GM18951 (cell line): ENCODE measurements around the gene ISG20.

ENCODE experiments used
- POLR2A ChIP-seq: IDR thresholded peaks from 4 replicates; pipeline ENCODE4 v1.6.1; 2011; ENCODE audit warnings: mild to moderate bottlenecking; ENCODE audit not compliant: insufficient read length, insufficient read depth; ENCODE audit errors: extremely low read depth
- in situ Hi-C: fragments of 300-500 bp; cut with MboI; formaldehyde crosslinking; loops from one replicate; pipeline ENCODE4 v1.12.0; 2022; ENCODE audit warnings: low sequenced_read_pairs, mixed read lengths, inconsistent platforms; ENCODE audit not compliant: unreplicated experiment

ISG20 gene

DNA sequence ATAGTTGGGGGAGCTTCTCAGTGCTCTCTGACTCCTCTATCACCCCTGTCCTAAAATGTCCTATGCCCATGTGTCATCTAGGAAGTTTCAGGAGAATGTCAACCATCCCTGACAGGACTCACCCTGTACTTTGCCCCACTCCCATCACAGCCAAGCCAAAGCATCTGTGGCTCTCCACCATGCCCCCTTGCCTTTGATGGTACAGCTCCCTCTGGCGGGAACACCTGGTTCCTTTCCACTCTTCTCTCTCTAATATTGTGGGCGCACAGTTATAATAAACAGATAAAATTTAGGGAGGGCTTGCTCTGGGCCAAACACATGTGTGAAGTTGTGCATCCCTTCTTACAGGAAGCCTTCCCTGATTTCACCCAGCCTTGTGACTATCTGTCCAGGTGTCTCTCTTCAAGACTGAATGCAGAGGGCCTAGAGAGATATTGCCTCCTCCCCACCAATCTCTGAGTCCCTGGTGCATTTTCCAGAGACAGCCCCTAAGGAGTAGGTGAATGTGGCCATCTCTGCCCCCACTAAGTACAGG is 62.8 kb downstream of the ISG20 start:
- in situ Hi-C loops, result no loop called here
- TF ChIP-seq POLR2A, result no peak

DNA sequence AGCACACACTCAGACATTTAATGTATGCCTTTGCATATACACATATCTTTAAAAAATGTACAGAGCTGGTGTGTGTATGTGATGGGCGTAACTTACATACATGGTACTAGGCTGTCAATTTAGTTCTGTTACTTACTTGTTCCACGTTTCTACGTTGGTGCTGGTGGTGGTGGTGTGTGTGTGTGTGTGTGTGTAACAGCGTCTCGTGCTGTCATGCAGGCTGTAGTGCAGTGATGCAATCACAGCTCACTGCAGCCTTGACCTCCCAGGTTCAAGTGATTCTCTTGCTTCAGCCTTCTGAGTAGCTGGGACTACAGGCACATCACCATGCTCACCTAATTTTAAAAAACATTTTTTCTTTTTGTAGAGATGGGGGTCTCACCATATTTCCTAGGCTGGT is 64.2 kb downstream of the ISG20 start:
- TF ChIP-seq POLR2A, result no peak
- in situ Hi-C loops, result no loop called here

DNA sequence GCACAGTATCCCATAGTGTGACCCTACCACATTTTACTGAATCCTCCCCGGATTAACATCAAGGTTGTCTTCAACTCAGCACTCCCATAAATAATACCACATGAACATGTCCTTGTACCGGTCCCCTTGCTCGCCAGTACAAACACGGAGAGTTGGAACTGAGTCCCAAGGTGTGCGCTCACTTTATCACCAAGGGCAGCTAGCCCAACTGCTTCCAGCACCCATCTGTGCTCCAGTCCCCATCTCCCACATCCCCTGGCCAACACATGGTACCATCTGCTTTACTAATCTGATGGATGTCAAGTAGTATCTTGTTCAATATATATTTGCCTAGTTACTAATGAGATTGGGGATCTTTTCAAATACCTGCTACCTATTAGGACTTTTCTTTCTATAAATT is 64.7 kb downstream of the ISG20 start:
- no peak for TF ChIP-seq POLR2A
- in situ Hi-C loops, result no loop called here

DNA sequence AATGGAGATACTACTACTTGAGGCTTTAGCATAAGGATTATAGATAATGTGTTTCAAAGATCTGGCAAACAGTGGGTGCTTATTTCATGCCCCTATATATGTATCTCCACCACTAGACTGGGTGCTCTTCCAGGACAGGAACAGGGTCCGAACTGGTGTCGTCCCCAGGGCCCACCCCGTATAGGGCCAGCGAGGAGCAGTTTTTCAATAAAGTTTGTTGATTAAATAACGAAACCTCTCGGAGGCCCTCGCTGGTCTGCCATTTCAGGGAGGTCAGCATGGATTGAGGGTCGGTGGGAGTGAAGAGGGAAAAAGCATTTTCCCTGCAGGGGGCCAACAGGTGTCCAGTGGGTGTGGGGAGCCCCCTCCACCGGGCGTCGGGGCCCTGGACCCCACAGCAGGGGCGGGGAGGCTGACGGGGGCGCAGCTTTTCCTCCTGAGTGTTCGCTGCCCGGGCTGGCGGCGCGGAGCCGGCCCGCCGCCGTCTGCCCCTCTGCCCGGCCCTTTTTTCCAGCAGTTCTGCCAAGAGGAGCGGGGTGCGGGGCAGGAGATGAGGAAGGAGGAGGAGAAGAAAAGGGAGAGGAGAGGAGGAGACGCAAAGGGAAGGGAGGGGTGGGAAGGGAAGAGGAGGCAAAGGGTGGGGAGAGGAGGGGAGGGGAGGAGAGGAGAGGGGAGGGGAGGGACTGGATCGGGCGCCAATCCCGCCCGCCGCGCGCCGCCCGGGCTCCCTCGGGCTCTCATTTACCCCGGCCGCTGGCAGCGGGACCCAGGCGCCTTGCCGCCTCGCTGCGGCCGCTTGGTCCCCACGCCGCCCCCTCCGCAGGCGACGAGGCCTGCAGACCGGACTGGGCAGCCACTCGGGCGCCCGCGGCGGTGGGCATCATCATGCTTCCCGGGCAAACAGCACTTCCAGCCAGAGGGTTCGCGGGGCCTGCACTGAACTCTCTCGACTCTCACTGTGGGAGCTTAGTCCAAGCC is 66.3 kb downstream of the ISG20 start:
- in situ Hi-C loops, result no loop called here
- TF ChIP-seq POLR2A, result no peak

DNA sequence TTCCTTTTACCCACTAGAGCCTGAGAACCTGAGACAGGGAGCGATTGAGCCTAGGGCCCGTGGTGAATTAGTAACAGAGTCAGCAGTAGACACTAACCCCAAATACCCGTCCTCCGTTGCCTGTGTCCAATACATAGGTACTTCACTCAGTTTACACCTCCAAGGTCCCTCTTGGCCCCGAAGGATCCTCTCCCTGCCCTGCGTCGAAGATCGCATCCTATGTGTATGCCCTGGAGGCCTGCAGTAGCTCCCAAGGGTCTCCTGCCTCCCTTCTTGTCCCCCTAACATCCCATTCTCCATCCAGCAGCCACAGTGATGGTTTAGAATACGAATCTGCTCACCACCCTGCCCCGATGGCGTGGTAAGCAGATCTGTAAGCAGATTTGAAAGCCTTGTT is 67.0 kb downstream of the ISG20 start:
- in situ Hi-C loops, result no loop called here
- no peak for TF ChIP-seq POLR2A
